ENCODE data around the gene APOL6.

APOL6 gene

GRCh38 chr22:35615156-35615555 lies 33.1 kb upstream of the APOL6 start:
- in situ Hi-C loops (cut with MboI; ENCODE audit: low pct_unique_long_range_greater_than_20kb, low sequenced_read_pairs, unreplicated experiment): loop anchor here (25.0 kb wide), 1 partner anchor 497 kb away; no protein-coding TSS in a partner anchor
- TF ChIP-seq, protein P1, sequence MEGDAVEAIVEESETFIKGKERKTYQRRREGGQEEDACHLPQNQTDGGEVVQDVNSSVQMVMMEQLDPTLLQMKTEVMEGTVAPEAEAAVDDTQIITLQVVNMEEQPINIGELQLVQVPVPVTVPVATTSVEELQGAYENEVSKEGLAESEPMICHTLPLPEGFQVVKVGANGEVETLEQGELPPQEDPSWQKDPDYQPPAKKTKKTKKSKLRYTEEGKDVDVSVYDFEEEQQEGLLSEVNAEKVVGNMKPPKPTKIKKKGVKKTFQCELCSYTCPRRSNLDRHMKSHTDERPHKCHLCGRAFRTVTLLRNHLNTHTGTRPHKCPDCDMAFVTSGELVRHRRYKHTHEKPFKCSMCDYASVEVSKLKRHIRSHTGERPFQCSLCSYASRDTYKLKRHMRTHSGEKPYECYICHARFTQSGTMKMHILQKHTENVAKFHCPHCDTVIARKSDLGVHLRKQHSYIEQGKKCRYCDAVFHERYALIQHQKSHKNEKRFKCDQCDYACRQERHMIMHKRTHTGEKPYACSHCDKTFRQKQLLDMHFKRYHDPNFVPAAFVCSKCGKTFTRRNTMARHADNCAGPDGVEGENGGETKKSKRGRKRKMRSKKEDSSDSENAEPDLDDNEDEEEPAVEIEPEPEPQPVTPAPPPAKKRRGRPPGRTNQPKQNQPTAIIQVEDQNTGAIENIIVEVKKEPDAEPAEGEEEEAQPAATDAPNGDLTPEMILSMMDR (IDR thresholded peaks at IDR 0.05; ENCODE audit: extremely low read depth, insufficient read depth, missing control alignments): no peak
- DNase-seq (ENCODE audit: low spot score): no peak

DNA sequence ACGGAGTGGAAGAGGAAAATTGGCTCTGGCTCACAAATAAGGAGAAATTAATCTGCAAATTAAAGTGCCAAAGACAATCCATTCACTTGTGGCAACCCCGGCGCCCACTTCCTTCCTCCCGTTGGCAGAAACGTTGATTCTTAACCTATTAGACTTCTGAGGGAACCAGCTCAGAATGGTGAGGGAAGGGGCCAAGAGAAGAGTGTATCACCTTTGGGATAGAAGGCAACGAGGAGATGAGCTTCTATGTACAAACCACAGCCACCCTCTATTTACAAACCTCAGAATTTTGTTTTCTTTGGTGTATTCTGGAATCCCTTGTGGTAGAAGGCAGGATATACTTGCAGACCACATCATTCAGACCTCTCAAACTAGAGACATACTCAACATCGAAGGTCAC lies 32.2 kb upstream of the APOL6 start:
- DNase-seq (ENCODE audit: low spot score): no peak
- in situ Hi-C loops (cut with MboI; ENCODE audit: low pct_unique_long_range_greater_than_20kb, low sequenced_read_pairs, unreplicated experiment): loop anchor here (25.0 kb wide), 1 partner anchor 496 kb away; no protein-coding TSS in a partner anchor
- TF ChIP-seq, protein P1 (IDR thresholded peaks at IDR 0.05; ENCODE audit: extremely low read depth, insufficient read depth, missing control alignments): no peak

DNA sequence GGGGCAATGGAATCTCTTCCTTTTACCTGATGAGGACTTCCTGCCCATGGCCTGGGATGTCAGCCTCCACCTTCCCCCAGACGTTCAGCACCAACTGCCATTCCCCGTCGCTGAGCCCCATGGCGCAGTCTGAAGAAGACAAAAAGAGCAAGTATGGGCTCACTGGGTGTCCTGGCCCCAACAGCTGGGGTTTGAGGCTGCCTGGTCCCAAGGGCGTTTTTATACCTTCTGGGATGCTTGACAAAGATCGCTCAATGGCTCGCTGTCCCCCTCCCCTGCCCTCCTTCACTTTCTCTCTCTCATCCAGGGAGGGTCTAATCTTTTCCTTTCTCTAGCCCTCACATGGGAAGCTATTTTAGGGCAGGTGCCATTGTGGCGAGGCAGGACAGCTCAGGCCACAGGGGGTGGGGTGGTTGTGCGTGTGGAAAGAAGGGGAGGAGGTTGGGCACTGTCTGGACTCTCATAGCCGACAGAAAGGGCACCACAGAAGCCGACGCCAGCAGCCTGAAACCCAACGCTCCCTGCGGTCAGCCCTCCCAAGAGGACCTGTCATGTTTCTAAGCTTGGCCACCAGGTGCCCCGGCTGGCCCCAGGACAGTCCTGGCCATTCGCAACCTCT lies 31.0 kb upstream of the APOL6 start, which contains the start of gene MB:
Gene MB (minus strand): TSS at position 193 of the 619 bp plus-strand sequence. CDS start 72 bp downstream, at position 121.
- in situ Hi-C loops (cut with MboI; ENCODE audit: low pct_unique_long_range_greater_than_20kb, low sequenced_read_pairs, unreplicated experiment): loop anchor here (25.0 kb wide), 1 partner anchor 495 kb away; no protein-coding TSS in a partner anchor
- no peak for DNase-seq (ENCODE audit: low spot score)
- TF ChIP-seq, protein P1 (IDR thresholded peaks at IDR 0.05; ENCODE audit: extremely low read depth, insufficient read depth, missing control alignments): no peak

GRCh38 chr22:35618427-35619223 lies 29.6 kb upstream of the APOL6 start:
- no peak for DNase-seq (ENCODE audit: low spot score)
- in situ Hi-C loops (cut with MboI; ENCODE audit: low pct_unique_long_range_greater_than_20kb, low sequenced_read_pairs, unreplicated experiment): loop anchor here (25.0 kb wide), 1 partner anchor 494 kb away; no protein-coding TSS in a partner anchor
- TF ChIP-seq, protein P1 (IDR thresholded peaks at IDR 0.05; ENCODE audit: extremely low read depth, insufficient read depth, missing control alignments): no peak

GRCh38 chr22:35619336-35620094 lies 28.7 kb upstream of the APOL6 start:
- in situ Hi-C loops (cut with MboI; ENCODE audit: low pct_unique_long_range_greater_than_20kb, low sequenced_read_pairs, unreplicated experiment): loop anchor here (25.0 kb wide), 1 partner anchor 493 kb away; no protein-coding TSS in a partner anchor
- no peak for DNase-seq (ENCODE audit: low spot score)
- TF ChIP-seq, protein P1 (IDR thresholded peaks at IDR 0.05; ENCODE audit: extremely low read depth, insufficient read depth, missing control alignments): no peak

Measured in GM13977 (cell line).